ENCODE measurements around the gene ZDHHC14. TPM values are rescaled to one million over a fixed set of nuclear protein-coding genes. Genes with fewer than 3 reads are reported as not detected.
"Not testable (repeated sequence)": the region's sequence is repeated elsewhere in the genome, so short reads cannot be mapped to it uniquely, and the experiment has no call there.

The ZDHHC14 gene
- total RNA-seq, 2 experiments from 2014 or later, result 2.9 to 3.5 TPM

- Mint-ChIP-seq H3K9me3 (no peaks in the 10 kb centered on the region), H3K27ac (no peak overlapping the region), H3K4me1 (no peaks in the 10 kb centered on the region), H3K36me3 (no peaks in the 10 kb centered on the region), H3K4me3 (no peak overlapping the region), H3K27me3 (no peaks in the 10 kb centered on the region)
- DNase-seq, result no peak
Measured at GRCh38 chr6:157716251-157716995, 335.4 kb downstream of the ZDHHC14 start.

DNA sequence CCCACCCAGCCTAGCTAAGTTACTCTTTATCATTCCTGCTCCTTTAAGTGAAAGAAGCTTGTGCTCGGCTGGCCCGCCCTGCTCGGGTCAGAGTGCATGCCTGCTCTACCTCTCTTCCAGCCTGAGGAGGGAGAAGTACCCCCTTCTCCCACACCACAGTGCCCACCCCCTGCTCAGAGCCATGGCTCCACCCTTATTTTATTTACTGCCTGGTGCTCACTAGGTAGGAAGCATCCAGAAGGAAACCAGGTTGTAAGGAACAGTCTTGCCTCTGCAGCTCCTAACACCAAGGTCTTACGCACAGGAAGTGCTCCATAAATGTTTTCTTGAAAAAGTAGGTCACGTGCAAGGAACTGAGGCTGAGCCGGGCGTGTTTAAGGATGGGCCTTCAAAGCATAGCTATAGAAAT, 336.4 kb downstream of the ZDHHC14 start:
- Mint-ChIP-seq H3K36me3 (no peaks in the 10 kb centered on the region), H3K27ac (peak overlapping the region; percentile 34), H3K4me1 (no peaks in the 10 kb centered on the region), H3K9me3 (no peaks in the 10 kb centered on the region), H3K4me3 (no peak overlapping the region), H3K27me3 (no peaks in the 10 kb centered on the region)
- DNase-seq, result no peak

- no peaks in the 10 kb centered on the region for H3K9me3 Mint-ChIP-seq
- no peak for DNase-seq
- no peak overlapping the region for H3K4me3 Mint-ChIP-seq
- H3K36me3 Mint-ChIP-seq, result no peaks in the 10 kb centered on the region
- no peak overlapping the region for H3K27ac Mint-ChIP-seq
- H3K27me3 Mint-ChIP-seq, result no peaks in the 10 kb centered on the region
- no peaks in the 10 kb centered on the region for H3K4me1 Mint-ChIP-seq
Measured at GRCh38 chr6:157718503-157719187, 337.7 kb downstream of the ZDHHC14 start.

- H3K4me3 Mint-ChIP-seq, H3K36me3 Mint-ChIP-seq, DNase-seq, H3K27ac Mint-ChIP-seq, H3K27me3 Mint-ChIP-seq, H3K4me1 Mint-ChIP-seq: not testable (repeated sequence)
- peaks cover 12% of the 10 kb centered on the region for H3K9me3 Mint-ChIP-seq
Measured at GRCh38 chr6:157720964-157721363, 340.0 kb downstream of the ZDHHC14 start.

DNA sequence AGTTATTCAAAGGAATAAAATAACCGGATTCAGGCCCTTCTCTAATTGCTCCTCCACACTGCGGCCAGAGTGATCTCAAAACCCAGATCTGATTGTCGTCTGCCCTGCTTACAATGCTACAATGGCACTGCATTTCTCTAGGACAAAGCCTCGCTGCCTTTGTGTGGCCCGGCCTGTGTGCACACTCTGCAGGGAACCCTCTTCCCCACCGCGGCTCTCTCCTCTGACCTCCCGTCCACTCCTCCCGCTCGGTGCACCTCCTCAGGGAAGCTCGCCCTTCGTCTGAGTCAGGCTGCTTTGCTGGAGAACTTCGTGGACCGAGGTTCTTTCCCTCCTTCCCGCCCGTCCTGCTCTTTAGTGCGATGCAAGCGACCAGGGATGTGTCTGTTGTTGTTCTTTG, 340.4 kb downstream of the ZDHHC14 start:
- Mint-ChIP-seq H3K27ac (no peak overlapping the region), H3K27me3 (no peaks in the 10 kb centered on the region), H3K4me1 (no peaks in the 10 kb centered on the region), H3K4me3 (no peak overlapping the region), H3K9me3 (peaks cover 15% of the 10 kb centered on the region), H3K36me3 (peaks cover 8% of the 10 kb centered on the region)
- no peak for DNase-seq

GRCh38 chr6:157721830-157722229, 340.8 kb downstream of the ZDHHC14 start:
- no peaks in the 10 kb centered on the region for H3K4me1 Mint-ChIP-seq
- H3K27me3 Mint-ChIP-seq, result no peaks in the 10 kb centered on the region
- H3K9me3 Mint-ChIP-seq, result peaks cover 15% of the 10 kb centered on the region
- no peak for DNase-seq
- peaks cover 8% of the 10 kb centered on the region for H3K36me3 Mint-ChIP-seq
- no peak overlapping the region for H3K4me3 Mint-ChIP-seq
- no peak overlapping the region for H3K27ac Mint-ChIP-seq

- Mint-ChIP-seq H3K4me1 (no peaks in the 10 kb centered on the region), H3K36me3 (peaks cover 8% of the 10 kb centered on the region), H3K9me3 (peaks cover 16% of the 10 kb centered on the region), H3K27ac (no peak overlapping the region), H3K4me3 (no peak overlapping the region), H3K27me3 (no peaks in the 10 kb centered on the region)
- DNase-seq, result no peak
Measured at GRCh38 chr6:157723376-157723775, 342.4 kb downstream of the ZDHHC14 start.

- Mint-ChIP-seq H3K9me3 (peaks cover 16% of the 10 kb centered on the region), H3K27ac (no peak overlapping the region), H3K4me1 (no peaks in the 10 kb centered on the region), H3K4me3 (no peak overlapping the region), H3K27me3 (no peaks in the 10 kb centered on the region), H3K36me3 (peaks cover 8% of the 10 kb centered on the region)
- DNase-seq, result no peak
Measured at GRCh38 chr6:157724138-157724820, 343.3 kb downstream of the ZDHHC14 start.

GRCh38 chr6:157724960-157725741, 344.2 kb downstream of the ZDHHC14 start:
- no peak for DNase-seq
- H3K36me3 Mint-ChIP-seq, result peaks cover 8% of the 10 kb centered on the region
- no peak overlapping the region for H3K27ac Mint-ChIP-seq
- H3K9me3 Mint-ChIP-seq, result peaks cover 16% of the 10 kb centered on the region
- no peaks in the 10 kb centered on the region for H3K4me1 Mint-ChIP-seq
- no peaks in the 10 kb centered on the region for H3K27me3 Mint-ChIP-seq
- no peak overlapping the region for H3K4me3 Mint-ChIP-seq

- Mint-ChIP-seq H3K4me1 (no peaks in the 10 kb centered on the region), H3K4me3 (no peak overlapping the region), H3K36me3 (peaks cover 8% of the 10 kb centered on the region), H3K27ac (no peak overlapping the region), H3K27me3 (no peaks in the 10 kb centered on the region), H3K9me3 (peaks cover 16% of the 10 kb centered on the region)
- no peak for DNase-seq
Measured at GRCh38 chr6:157725836-157726235, 344.8 kb downstream of the ZDHHC14 start.

- peaks cover 8% of the 10 kb centered on the region for H3K36me3 Mint-ChIP-seq
- H3K27me3 Mint-ChIP-seq, result no peaks in the 10 kb centered on the region
- H3K4me3 Mint-ChIP-seq, result no peak overlapping the region
- no peak overlapping the region for H3K27ac Mint-ChIP-seq
- no peaks in the 10 kb centered on the region for H3K4me1 Mint-ChIP-seq
- no peak for DNase-seq
- H3K9me3 Mint-ChIP-seq, result peaks cover 16% of the 10 kb centered on the region
Measured at GRCh38 chr6:157726892-157727628, 346.1 kb downstream of the ZDHHC14 start.

Other genes with a start within 250 kb of the ZDHHC14 start
- 10 to 100 TPM; 10.2 to 10.5 TPM for gene TMEM242, start 57.7 kb upstream of the ZDHHC14 start, total RNA-seq

Data from activated naive CD8-positive, alpha-beta T cell treated with anti-CD3 and anti-CD28 coated beads for 36 hours (primary cell).